NOMO-1 (cell line): Measurements from ENCODE around the gene MYOF.
A peak's percentile ranks its signal among the peaks of the same experiment; 100 is the strongest.
"Not testable (repeated sequence)": the region's sequence is repeated elsewhere in the genome, so short reads cannot be mapped to it uniquely, and the experiment has no call there.

Experiments
- DNase-seq, 2 experiments: peaks; one replicate each; lab custom pipeline; 2025; ENCODE audit not compliant: unreplicated experiment in 2 of 2; lab: John Stamatoyannopoulos, UW

Gene MYOF

GRCh38 chr10:93363891-93364648 lies 118.1 kb downstream of the MYOF start:
- peak in 1 of 2 experiments; percentile 18 for DNase-seq

GRCh38 chr10:93358398-93358797 lies 123.7 kb downstream of the MYOF start:
- not testable (repeated sequence) for DNase-seq

GRCh38 chr10:93357680-93358079 lies 124.5 kb downstream of the MYOF start:
- DNase-seq: peak in 1 of 2 experiments; percentile 5

GRCh38 chr10:93356516-93356915 lies 125.6 kb downstream of the MYOF start:
- no peak for DNase-seq

GRCh38 chr10:93352638-93353383 lies 129.3 kb downstream of the MYOF start:
- peak in 1 of 2 experiments; percentile 46 for DNase-seq

- DNase-seq: peak in 1 of 2 experiments; percentile 16
These were observed 135.4 kb downstream of the MYOF start for GRCh38 chr10:93346694-93347093.

- DNase-seq: no peak
These were observed 136.0 kb downstream of the MYOF start for GRCh38 chr10:93346108-93346507.

GRCh38 chr10:93344691-93345090 lies 137.4 kb downstream of the MYOF start:
- no peak for DNase-seq

- DNase-seq: no peak
These were observed 139.2 kb downstream of the MYOF start for GRCh38 chr10:93342921-93343320.

- no peak for DNase-seq
These were observed 139.8 kb downstream of the MYOF start for GRCh38 chr10:93342366-93342765.

- DNase-seq: no peak
These were observed 144.8 kb downstream of the MYOF start for GRCh38 chr10:93337309-93337721.

- DNase-seq: no peak
These were observed 145.5 kb downstream of the MYOF start for GRCh38 chr10:93336678-93337077.

GRCh38 chr10:93336110-93336509 lies 146.0 kb downstream of the MYOF start:
- no peak for DNase-seq

GRCh38 chr10:93334901-93335327 lies 147.2 kb downstream of the MYOF start:
- DNase-seq: no peak

GRCh38 chr10:93334181-93334580 lies 148.0 kb downstream of the MYOF start:
- no peak for DNase-seq

- DNase-seq: no peak
These were observed 148.7 kb downstream of the MYOF start for GRCh38 chr10:93333278-93333978.

- no peak for DNase-seq
These were observed 151.3 kb downstream of the MYOF start for GRCh38 chr10:93330824-93331223.

- DNase-seq: no peak
These were observed 162.2 kb downstream of the MYOF start for GRCh38 chr10:93319896-93320295.

- DNase-seq: no peak
These were observed 163.0 kb downstream of the MYOF start for GRCh38 chr10:93319096-93319495.

- DNase-seq: no peak
These were observed 166.9 kb downstream of the MYOF start for GRCh38 chr10:93315246-93315645.

GRCh38 chr10:93314656-93315055 lies 167.5 kb downstream of the MYOF start:
- DNase-seq: not testable (repeated sequence)
